HG02763 (cell line): ENCODE measurements around the gene CDO1.

Source experiments
- ATAC-seq: cut with Tn5 transposase; IDR thresholded peaks from one replicate; pipeline ENCODE4 v1.9.1; 2021; ENCODE audit warnings: mild to moderate bottlenecking, moderate library complexity; ENCODE audit not compliant: unreplicated experiment

Gene CDO1

DNA sequence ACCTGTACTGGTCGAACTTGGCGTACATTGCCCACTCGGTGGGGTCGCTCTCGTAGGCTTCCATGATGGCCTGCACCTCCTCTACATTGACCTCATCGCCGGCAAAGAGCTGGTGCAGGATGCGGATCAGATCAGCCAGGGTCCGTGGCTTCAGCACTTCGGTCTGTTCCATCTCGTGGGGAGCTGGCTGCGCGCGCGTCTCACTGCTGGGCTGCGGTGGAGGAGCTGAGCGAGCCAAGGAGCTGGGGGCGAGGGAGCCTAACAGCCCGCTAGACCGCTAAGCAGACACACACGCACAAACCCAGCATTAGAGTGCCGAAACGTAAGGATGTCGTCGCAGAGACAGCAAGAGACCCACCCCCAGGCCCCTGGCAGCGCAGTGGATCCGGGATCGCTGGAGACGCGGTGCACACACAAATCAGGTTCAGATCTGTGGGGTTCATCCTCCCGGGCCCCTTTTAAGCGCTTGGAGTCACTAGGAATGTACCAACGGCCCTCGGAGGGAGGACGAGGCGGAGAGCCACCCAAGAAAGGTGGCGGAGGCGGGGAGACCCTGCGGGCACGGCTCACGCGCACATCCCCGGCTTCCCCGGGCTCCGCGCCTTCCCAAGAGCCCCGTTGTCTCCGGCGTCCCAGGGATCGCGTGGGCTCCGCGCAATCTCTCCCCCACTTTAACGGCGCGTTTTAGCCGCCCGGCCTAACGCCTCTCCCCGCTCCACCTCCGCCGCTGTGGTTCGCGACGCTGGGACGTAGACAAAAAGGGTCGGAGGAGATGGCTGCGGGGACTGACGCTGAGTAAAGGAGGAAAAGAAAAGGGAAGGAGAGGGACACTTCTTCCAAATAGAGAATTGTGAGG lies at the start of gene CDO1:
Gene CDO1 (minus strand): TSS at position 434 of the 856 bp plus-strand sequence. CDS start 262 bp downstream, at position 172.
- ATAC-seq = no peak

DNA sequence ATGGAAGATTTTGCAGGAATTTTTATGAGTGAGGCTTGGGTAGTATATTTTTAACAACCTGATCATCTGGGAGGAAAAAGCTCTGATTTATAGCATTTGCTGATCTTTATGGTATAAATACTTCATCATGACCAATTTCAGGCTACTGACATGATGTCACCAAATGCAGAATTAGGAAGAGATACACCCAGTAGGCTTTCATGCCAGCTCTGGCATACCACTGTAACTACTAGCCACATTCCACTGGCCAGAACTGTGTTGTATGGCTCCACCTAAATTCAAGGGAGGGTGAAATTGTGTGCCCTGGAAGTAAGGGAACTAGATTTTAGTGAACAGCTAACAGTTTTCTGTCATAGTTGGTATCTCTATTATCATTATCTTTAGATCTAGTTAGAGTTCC lies 42.9 kb upstream of the CDO1 start:
- no peak for ATAC-seq

DNA sequence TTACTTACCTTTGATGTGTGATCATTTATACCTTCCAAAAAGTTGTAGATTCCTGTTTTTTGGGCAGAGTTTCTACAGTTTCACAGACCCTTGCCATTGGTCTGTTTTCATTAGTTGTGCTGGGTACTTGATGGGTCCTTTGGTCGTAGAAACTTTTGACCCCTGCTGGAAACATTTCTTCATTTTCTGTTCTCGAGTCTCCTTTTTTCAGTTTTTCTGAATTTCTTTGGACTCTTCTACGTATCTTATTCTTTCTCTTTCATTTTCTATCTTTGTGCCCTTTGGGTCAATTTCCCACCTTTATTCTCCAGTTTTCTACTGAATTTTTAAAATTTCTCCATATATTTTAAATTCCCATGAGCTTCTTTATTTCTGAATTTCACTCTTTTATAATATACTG lies 41.9 kb upstream of the CDO1 start:
- no peak for ATAC-seq

DNA sequence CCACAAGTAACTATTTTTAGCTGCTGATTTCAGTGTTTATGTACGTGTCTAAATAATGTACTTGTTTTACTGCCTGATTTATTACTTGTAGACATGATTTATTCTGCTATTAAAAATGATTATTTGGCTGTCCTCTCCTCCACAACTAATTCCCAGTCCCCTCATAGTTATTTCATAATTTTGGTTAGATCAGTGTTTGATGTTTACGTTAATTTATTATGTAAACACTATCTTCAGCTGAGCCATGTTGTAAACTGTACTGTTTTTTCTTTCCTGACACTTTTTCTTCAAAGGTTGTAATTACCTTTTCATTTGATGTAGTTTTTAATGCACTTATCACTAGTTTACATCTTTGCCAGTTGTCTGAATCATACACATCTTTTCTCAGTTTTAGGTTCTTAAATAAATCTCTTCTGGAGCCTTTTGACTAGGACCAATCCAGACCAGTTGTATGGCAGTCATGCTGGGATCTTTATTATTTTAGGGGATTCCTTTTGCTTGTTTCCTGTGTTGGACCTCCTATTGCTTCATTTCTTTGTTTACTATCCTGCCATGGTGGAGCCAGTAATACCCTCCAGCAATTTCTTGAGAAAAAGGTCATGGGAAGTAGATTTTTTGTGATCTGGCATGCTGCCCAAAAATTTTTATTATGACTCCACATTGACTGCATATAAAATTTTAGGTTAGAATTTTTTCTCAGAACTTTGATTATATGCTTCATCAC lies 41.3 kb upstream of the CDO1 start:
- ATAC-seq = no peak

DNA sequence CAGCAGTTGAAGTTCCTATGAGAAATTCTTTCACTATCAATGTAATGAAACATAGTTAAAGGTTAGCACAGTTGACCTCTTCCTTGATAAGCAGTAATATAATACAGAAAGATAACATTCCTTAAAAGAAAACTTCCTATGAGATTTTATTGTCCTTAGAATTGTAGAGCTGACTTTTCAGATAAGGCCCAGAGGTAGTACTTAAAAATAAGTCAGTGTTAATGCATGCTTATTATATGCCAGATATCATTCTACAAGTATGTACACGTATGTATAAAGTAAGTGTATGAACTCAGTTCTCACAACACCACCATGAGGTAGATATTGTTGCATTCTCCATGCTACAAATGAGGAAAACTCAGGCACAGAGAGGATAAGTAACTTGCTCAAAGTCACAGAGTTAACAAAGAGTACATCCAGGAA lies 40.6 kb upstream of the CDO1 start:
- no peak for ATAC-seq

DNA sequence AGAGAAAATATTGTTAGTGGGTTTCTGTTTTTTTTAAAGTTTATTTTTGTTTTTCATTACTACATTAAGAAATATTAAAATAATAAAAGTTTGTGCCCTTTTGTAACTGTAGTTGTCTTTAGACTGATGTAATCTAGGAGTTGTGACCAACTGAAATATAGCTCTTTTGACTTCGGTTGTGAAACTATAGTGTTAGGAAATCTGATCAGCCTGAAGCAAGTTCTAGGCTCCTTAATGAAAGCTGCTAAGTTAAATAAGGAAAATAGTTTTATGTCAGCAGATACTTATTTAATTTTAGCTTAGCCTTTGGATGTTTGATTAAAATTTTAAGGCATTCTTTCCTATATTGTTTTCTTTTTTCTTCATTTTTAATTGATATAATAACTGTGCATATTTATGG lies 39.5 kb upstream of the CDO1 start:
- ATAC-seq = no peak

DNA sequence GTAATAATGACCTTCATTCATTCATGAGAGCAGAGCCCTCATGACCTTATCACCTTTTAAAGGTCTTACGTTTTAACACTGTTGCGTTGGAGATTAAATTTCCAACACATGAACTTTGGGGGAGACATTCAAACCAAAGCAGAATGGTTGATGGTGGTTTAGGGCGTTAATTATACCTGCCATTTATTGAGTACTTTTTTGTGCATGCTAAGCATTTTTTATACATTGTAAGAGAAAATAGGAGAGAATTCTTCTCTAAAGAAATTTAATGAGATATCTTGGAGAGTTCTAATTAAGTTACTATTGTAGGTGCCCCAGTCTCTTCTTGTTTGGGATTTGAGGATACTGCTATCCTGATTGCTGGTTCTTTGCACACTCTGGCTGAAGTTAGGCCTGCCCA lies 37.7 kb upstream of the CDO1 start:
- ATAC-seq = no peak

DNA sequence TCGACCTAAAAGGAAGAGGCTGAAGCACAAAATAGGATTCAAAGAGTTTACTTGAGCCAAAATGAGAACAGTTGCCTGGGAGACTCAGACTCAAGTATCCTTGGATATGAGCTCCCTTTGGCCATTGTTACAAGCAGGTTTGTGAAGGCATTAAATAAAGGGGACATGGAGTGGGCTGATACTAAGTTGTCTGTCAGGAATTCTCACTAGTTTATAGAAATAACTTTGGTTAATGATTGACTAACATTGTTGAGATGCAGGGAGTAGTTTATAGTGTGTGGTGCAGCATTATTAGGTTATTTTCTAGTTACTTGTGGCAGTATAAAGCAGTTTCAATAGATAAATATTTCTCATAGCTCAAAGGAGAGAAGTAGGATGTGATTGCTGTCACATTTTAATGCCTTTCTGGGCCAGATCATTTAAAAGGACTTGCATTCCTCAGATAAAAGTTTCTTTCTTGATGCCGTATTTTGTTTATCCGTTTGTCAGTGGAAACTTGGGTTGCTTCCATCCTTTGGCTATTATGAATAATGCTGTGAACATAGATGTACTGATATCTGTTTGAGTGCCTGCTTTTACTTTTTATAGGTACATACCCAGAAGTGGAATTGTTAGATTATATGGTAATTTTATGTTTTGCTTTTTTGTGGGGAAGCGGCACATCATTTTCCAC lies 34.4 kb upstream of the CDO1 start:
- ATAC-seq = no peak

DNA sequence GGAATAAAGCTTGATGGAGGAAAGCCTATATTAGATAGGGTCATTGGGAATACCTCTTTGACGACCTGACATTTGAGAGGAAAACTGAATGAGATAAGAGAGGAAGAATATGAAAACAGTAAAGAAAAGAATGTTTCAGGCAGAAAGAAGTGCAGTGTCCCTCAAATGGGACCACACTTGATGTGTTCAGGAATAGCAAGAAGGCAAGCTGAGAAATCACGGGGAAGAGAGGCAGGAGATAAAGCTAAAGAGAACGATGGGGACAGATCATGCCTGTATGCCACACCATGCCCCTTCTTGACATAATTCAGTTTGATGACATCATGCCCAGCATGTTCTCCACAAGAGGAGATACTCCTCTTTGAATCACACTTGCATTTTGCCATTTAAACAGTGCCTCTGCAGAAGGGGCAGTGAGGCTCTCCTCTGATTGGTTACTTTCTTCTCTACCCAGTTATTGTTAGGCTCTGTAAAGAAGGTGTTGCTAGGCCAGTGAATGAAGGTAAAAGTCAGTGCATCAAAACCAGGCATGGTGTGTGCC lies 32.9 kb upstream of the CDO1 start:
- ATAC-seq = no peak

DNA sequence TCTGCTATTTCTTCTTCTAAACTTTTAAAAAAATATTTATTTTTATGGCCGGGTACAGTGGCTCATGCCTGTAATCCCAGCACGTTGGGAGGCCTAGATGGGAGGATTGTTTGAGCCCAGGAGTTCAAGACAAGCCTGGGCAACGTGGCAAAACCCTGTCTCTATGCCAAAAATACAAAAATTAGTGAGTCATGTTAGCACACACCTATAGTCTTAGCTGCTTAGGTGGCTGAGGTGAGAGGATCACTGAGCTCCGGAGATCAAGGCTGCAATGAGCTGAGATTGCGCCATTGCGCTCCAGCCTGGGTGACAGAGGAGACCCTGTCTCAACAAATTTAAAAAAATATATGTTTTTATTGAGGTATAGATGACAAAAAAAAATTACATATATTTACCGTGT lies 30.8 kb upstream of the CDO1 start:
- no peak for ATAC-seq

DNA sequence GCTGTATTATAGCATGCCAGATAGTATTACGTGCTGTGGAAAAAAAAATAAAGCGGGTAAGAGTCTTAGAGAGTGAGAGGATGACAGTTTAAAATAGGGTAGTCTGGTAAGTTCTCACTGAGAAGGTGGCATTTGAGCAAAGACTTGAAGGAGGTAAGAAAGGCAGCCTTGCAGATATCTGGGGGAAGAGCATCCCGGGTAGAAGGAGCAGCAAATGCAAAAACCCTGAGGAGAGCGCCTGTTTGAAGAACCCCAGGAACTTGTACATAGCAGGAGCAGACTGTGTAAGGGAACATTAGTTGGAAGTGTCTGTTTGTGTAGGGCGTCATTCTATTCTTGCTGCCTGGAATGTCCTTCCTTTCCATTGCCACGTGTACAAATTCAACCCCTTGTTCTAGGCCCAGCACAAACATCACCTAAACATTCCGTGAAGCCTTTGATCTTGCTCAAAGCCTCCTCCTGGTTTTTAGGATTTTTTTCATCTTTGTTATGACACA lies 27.9 kb upstream of the CDO1 start:
- ATAC-seq = no peak

DNA sequence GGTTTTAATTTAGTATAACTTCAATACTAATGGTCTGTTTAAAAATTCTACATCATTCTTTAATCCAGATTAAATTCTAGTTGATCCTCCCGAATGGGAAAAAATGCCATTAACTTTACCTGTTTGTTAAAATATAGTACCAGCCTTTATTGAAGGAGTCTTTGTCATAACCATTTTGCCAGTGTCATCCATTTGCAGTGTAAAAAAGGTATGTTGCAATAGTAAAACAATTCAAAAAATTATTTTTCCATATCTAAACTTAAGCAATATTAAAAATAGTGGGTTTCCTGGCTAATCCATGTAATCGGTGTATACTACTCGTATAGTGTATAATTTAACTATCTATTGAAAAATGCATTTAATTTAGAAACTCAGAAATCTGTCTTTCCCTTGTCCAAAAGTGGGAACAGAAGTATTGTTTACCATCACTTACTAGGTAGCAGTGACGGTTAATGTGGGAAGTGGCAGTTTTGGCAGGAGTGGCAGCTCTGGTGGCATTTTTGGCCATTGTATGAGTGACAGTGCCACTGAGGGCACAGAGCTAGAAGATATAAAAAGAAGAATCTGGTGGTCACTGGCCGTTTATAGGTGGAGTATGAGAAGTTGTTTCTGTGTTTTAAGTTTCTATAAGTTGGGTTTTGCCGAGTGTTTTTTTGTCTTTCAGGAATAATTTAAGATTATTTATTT lies 27.1 kb upstream of the CDO1 start:
- no peak for ATAC-seq

DNA sequence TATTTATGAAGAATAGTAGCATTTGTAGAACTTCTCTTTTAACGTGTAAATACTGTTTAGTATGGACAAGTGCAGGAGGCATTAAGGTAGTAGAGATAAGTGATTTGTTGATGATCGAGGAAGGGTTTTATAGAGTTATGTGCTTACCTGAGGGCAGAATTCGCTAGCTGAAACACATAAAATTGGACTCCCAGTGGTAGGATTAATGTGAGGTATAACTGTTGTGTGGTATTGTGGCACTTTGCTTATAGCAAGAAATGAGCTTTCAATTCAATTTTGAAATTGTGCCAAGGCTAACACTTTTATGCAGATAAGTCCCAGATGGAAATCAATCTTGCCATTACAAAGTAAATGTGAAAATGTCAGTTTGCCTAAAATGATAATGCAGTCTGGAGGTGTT lies 26.5 kb upstream of the CDO1 start:
- ATAC-seq = no peak

DNA sequence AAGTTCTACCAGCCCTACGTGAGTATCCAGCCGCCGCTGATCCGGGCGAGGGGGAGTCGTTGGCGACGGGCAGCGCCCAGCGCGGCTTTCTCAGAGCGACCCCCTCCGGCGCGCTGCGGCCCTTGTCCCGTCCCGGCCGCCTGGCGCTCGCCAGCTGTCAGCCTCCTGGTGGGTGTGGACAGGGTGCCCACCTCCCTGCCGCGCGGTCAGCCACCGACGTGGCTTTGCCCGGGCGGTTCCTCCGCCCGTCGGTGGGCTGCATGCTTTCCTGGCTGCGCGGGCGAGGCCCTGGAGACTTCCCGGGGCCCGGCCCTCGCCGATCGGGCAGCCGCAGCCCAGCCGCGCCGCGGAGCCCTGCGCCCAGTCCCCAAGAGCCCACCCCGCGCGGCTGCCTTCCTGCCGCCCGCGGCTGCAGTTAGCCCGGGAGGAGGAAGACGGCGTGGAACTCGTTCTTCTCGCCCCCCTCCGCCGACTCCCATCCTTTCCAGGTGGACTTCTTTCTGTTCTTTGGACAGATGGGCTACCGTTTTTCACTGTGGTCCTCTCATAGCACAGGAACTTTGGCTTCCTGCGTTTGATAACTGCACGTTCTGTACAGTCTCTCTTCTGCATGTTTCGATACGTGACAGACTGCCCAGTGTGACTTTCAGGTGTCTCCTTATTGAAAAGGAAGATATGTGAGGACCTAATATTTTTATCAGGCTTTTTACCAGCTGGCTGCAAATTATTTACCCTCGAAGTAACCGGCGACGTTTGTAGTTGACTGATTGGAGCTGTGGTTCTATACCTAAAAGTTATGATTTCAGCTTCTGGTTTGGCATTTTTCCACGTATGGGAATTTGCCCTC lies 25.9 kb upstream of the CDO1 start:
- peak; percentile 34 for ATAC-seq

DNA sequence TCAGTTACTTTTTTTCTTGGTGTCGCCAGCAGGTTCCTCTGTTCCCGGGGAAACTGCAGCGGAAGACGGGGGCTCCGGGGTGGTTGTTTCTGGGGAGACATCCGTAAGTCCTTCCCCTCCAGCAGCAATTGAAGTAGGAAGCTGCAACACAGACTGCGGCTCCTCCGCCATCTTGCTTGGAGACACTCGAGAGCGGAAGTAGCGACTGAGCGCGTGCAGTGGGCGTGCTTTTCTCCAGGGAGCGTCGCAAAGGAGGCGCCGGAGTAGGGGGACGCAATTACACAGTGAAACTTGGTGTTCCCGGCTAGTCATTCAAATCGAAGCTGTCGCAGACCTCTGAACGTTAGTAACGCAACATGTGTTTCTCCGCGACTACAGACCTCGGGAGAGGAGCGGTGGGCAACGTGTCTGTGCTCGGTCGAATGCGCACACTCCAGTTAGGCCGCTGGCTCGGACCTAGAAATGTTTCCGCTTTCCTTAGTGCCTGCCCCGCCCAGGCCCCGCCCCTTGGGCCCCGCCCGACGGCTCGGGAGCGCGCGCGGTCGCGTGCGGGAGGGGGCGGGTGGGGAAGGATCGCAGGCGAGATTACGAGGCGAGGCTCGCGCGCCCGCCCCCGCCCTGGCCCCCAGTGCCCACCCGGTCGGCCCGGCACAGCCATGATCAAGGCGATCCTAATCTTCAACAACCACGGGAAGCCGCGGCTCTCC lies 25.1 kb upstream of the CDO1 start, which contains the start of the genes AP3S1 and ATG12:
Gene AP3S1 (plus strand): TSS at position 554 of the 707 bp plus-strand sequence. CDS start 103 bp downstream, at position 657.
Gene ATG12 (minus strand): TSS at position 184 of the 707 bp plus-strand sequence. CDS start 13 bp downstream, at position 171.
- peak; percentile 82 for ATAC-seq

DNA sequence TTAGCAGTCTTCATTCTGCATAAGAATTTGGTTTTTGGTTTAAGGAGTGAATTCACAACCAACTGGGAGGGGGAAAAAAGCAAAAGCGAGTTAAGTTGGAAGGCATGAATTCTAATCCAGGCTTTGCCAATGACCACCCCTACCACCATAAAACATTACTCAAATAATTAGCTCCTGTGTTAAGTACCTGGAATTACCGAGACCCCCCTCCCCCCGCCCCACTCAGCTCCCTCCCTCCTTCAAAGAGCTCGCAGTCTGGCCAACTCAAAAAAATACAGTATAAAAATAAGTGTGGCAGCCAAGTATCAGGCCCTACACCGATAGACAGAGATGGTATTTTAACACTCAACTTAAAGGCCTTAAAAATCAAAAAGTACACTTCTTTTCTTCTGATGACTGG lies 24.4 kb upstream of the CDO1 start:
- no peak for ATAC-seq

DNA sequence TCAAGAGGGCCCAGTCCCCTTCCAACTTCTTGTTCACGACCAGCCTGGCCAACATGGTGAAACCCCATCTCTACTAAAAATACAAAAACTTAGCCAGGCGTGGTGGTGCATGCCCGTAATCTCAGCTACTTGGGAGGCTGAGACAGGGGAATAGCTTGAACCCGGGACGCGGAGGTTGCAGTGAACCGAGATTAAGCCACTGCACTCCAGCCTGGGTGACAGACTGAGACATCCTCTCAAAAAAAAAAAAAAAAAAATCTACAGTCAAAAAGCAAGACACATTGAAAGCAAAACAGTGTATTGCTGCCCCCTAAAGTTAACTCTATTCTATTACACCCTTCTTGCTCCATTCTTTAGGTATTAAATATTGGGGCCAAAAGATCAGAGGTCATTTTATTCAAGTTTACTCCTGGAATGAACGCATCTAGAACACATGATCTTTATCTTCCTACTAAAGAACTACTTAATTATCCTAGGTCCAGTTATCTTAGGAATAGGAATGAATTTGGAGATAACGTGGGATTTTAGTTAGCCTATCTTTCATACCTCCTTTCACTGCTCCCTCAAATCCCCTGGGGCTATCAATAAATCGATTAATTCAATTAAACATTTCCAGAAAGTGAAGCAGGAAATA lies 22.5 kb upstream of the CDO1 start:
- ATAC-seq = no peak

DNA sequence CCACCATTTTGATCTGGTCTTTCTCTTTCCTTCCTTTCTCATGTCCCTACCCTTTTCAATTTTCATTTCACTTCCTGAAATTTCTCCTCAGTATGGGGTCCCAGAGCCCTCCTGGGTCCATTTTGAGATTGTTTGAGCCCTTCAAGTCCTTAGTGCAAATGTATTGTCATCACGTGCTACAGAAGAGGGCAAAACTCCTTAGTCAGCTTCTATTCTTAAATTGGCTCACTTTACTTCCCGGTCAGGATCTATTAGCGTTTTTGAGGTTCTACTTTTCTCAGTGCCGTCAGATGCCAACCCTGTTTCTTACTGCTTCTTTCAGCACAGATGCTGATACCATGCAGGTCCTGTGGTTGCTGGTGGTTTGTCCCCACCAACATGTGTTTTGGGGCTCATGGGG lies 19.0 kb upstream of the CDO1 start:
- ATAC-seq = no peak
